Thyroid gland (tissue), 4 donors: Measurements from ENCODE around the gene STPG1. TPM values are rescaled to one million over a fixed set of nuclear protein-coding genes. Genes with fewer than 3 reads are reported as not detected.
"Not testable (repeated sequence)": the region's sequence is repeated elsewhere in the genome, so short reads cannot be mapped to it uniquely, and the experiment has no call there.

ENCODE experiments used
- DNase-seq, 2 donors: peaks; one replicate each; pipeline ENCODE4 v3.0.0-alpha.2; 2019
- H3K27ac ChIP-seq, 3 donors: fragments of 200-600 bp; sonication (generic); 1 replicate in 2 of 3; 2 replicates in 1 of 3; pipeline ENCODE4 v1.5.1; 2016 to 2019; ENCODE audit warnings: mild to moderate bottlenecking in 1 of 3, moderate library complexity in 1 of 3
- H3K27me3 ChIP-seq: fragments of 200-600 bp; sonication (generic); one replicate; pipeline ENCODE4 v1.5.1; 2019
- H3K36me3 ChIP-seq, 2 donors: fragments of 200-600 bp; sonication (generic); one replicate each; pipeline ENCODE4 v1.5.1; 2016 to 2019
- H3K4me1 ChIP-seq, 2 donors: fragments of 200-600 bp; sonication (generic); one replicate each; pipeline ENCODE4 v1.5.1; 2017 to 2019
- H3K4me3 ChIP-seq, 3 donors: fragments of 200-600 bp; sonication (generic); replicated peaks in 1 of 3; 1 replicate in 2 of 3; 2 replicates in 1 of 3; pipeline ENCODE4 v1.5.1; 2016; ENCODE audit warnings: mild to moderate bottlenecking in 1 of 3
- H3K9me3 ChIP-seq: fragments of 200-600 bp; sonication (generic); one replicate; pipeline ENCODE4 v1.5.1; 2017
- CTCF ChIP-seq, 6 experiments: fragments of 200-600 bp in 3 of 6; fragments of 450-650 bp in 3 of 6; sonication (generic) in 3 of 6; IDR thresholded peaks; one replicate each; pipeline ENCODE4 v1.5.1; 2016 to 2019; ENCODE audit warnings: antibody characterized with exemption in 6 of 6, mild to moderate bottlenecking in 2 of 6, inconsistent platforms in 1 of 6, moderate library complexity in 1 of 6
- POLR2A ChIP-seq, 2 donors: fragments of 450-650 bp; IDR thresholded peaks; one replicate each; pipeline ENCODE4 v1.6.1; 2017; ENCODE audit warnings: antibody characterized with exemption in 2 of 2, mild to moderate bottlenecking in 2 of 2, moderate library complexity in 1 of 2
- WGBS, 2 donors: methylation state at CpG; one replicate each; pipeline ENCODE4 v1.1.5; 2017; 5-methylcytosine and 5-hydroxymethylcytosine counted together
- intact Hi-C: fragments of 100-400 bp; cut with DNase I; formaldehyde crosslinking; loops from one replicate; pipeline ENCODE4 v1.15.1; 2023
- total RNA-seq, 4 donors: library from RNA; depleted of rRNA; stranded (reverse); fragments of >200 nt; gene quantifications; one replicate each; pipeline ENCODE4 v1.2.3, GENCODE V29; 2016

STPG1 gene, protein sequence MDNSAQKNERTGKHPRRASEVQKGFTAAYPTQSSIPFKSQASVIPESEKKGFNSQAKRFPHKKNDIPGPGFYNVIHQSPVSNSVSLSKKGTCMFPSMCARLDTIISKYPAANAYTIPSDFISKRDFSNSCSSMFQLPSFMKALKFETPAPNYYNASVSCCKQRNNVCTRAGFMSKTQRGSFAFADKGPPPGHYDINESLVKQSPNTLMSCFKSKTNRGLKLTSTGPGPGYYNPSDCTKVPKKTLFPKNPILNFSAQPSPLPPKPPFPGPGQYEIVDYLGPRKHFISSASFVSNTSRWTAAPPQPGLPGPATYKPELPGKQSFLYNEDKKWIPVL
- total RNA-seq, result 1 to 10 TPM; 5.2 to 8.9 (median 7.0) TPM

DNA sequence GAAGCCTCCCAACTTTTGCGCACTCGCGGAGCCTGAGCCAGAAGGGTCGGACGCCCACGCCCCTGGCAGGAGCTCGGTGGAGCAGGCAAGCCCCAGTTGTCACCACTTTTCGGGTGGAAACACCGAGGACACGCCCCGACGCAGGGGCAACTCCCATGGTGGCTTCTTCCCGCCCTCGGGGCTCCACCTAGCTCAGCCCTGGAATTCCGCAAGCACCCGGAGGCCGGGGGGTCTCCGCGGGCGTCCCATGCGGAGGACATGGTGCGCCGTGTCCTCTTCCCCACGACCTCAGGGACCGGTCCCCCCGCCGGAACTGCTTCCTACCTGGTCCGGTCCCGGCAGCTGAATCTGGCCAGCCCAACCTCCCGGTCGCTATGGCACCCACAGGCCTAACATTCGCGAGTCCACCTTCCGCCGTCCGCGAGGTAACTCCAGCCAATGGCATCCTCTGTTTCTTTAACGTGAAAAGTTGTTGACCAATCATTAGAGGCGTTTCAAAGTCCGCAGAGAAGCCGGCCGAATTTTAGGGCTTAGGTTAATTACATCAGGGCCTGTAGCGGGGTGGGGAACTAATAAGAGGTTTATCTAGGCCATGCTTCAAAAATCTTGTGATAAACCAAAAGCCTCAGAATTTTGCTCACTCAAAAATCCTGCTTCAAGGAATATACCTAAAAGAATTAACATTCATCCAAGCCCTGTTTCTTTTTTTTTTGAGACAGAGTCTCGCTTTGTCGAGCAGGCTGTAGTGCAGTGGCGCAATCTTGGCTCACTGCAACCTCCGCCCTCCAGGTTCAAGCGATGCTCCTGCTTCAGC, at the start of gene STPG1:
Gene STPG1, minus strand, starts transcription at position 433 of the 814 bp plus-strand sequence. CDS start 12,394 bp downstream, outside the sequence.
- Histone ChIP-seq H3K27me3 (no peaks in the 10 kb centered on the region), H3K27ac (peak within 1 kb of the TSS; percentile 19 to 78 (median 61)), H3K4me3 (peak within 1 kb of the TSS; percentile 8 to 68 (median 49)), H3K4me1 (peaks cover 26 to 33% of the 10 kb centered on the region in 2 donors), H3K36me3 (no peaks in the 10 kb centered on the region), H3K9me3 (no peaks in the 10 kb centered on the region)
- peak; percentile 92 to 93 for DNase-seq
- intact Hi-C loops, result loop anchor here (10.0 kb wide), 1 partner anchor 221 kb away; no protein-coding TSS in a partner anchor
- TF ChIP-seq POLR2A (IDR thresholded peaks at IDR 0.05), result peak; percentile 60 to 73
- TF ChIP-seq CTCF (IDR thresholded peaks at IDR 0.05), result no peak
- 6 to 10% methylated on average over 26 to 44 of the region's 48 CpGs for WGBS, 2 donors

DNA sequence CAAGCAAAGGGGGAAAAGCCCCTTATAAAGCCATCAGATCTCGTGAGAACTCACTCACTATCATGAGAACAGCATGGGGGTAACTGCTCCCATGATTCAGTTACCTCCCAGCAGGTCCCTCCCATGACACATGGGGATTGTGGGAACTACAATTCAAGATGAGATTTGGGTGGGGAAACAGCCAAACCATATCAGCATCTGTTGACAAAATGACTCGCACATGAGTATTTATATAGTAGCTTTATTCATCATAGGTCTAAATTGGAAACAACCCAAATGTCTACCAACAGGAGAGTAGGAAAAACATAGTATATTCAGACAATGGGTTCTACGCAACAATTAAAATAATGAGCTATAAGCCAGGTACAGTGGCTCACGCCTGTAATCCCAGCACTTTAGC, 48.5 kb upstream of the STPG1 start:
- DNase-seq, intact Hi-C loops, H3K36me3 ChIP-seq, H3K9me3 ChIP-seq, H3K4me3 ChIP-seq, H3K27me3 ChIP-seq: not testable (repeated sequence)
- whole genome bisulfite sequencing, 2 donors, result 96 to 97% methylated on average over 4 of the region's 4 CpGs
- H3K27ac ChIP-seq, result peak overlapping the region in 1 of 3 donors; percentile 2
- H3K4me1 ChIP-seq, result peaks cover 33 to 64% of the 10 kb centered on the region in 2 donors

- WGBS, 2 donors, result 39 to 49% methylated on average over 6 of the region's 6 CpGs
- peaks cover 5 to 9% of the 10 kb centered on the region in 2 donors for H3K36me3 ChIP-seq
- H3K9me3 ChIP-seq, result no peaks in the 10 kb centered on the region
- peak; percentile 93 to 94 for DNase-seq
- H3K27me3 ChIP-seq, result no peaks in the 10 kb centered on the region
- intact Hi-C loops, result no loop called here
- peaks cover 25 to 51% of the 10 kb centered on the region in 2 donors for H3K4me1 ChIP-seq
- TF ChIP-seq POLR2A (IDR thresholded peaks at IDR 0.05) (no peak), CTCF (IDR thresholded peaks at IDR 0.05) (no peak)
- peak overlapping the region; percentile 61 to 78 (median 67) for H3K27ac ChIP-seq
- H3K4me3 ChIP-seq, result no peak overlapping the region
Observed at GRCh38 chr1:24459551-24460266, 46.1 kb upstream of the STPG1 start.

GRCh38 chr1:24457866-24458265, 44.3 kb upstream of the STPG1 start:
- Histone ChIP-seq H3K4me3 (no peak overlapping the region), H3K36me3 (peaks cover 9 to 11% of the 10 kb centered on the region in 2 donors), H3K27ac (peak overlapping the region; percentile 18 to 67 (median 32)), H3K9me3 (no peaks in the 10 kb centered on the region), H3K27me3 (no peaks in the 10 kb centered on the region), H3K4me1 (peaks cover 16 to 35% of the 10 kb centered on the region in 2 donors)
- no peak for DNase-seq
- intact Hi-C loops, result no loop called here
- WGBS, 2 donors, result 78 to 88% methylated on average over 3 of the region's 3 CpGs
- TF ChIP-seq POLR2A (IDR thresholded peaks at IDR 0.05) (no peak), CTCF (IDR thresholded peaks at IDR 0.05) (no peak)

DNA sequence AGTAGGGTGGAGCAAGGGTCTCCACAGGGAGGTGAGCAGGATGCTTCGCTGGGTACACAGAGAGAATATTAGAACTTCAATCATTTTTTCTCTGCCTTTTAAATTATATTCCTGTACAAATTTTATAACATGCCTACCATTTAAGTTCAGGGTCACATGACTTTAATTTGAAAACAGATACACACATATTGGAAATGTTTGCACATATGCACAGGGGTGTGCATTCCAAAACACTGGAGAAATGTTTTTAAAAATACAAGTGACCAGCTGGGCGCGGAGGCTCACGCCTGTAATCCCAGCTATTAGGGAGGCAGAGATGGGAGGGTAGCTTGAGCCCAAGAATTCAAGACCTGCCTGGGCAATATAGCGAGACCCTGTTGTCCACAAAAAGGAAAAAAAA, 41.7 kb upstream of the STPG1 start:
- Histone ChIP-seq H3K4me3 (no peak overlapping the region), H3K36me3 (peaks cover 16 to 17% of the 10 kb centered on the region in 2 donors), H3K4me1 (peaks cover 16 to 31% of the 10 kb centered on the region in 2 donors), H3K27ac (no peak overlapping the region), H3K9me3 (no peaks in the 10 kb centered on the region), H3K27me3 (no peaks in the 10 kb centered on the region)
- intact Hi-C loops, result no loop called here
- TF ChIP-seq POLR2A (IDR thresholded peaks at IDR 0.05) (no peak), CTCF (IDR thresholded peaks at IDR 0.05) (no peak)
- 96 to 98% methylated on average over 5 of the region's 5 CpGs for whole genome bisulfite sequencing, 2 donors
- DNase-seq, result no peak
